Measurements from ENCODE around the gene TADA3. TPM values are rescaled to one million over a fixed set of nuclear protein-coding genes. Genes with fewer than 3 reads are reported as not detected.

TADA3 gene
- total and polyA plus RNA-seq, 8 donors: 50.0 to 91.7 (median 74.8) TPM

DNA sequence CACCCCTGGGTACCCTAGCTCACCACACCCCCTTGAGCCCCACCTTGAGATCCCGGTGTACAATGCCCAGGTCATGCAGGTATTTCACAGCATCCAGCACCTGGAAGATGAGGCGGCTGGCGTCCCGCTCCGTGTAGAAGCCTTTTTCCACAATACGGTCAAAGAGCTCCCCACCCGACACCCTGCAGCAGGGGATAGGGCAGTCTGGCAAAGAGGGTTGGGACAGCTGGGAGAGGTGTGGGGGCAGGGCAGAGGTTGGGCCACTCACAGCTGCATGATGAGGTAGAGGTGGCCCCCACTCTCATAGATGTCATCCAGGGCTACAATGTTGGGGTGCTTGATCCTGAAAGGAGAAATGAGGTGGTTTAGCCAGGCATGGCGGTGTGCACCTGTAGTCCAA, 29.4 kb downstream of the TADA3 start:
- no peaks in the 10 kb centered on the region for H3K27me3 ChIP-seq
- no peak overlapping the region for H3K27ac ChIP-seq
- no peaks in the 10 kb centered on the region for H3K9me3 ChIP-seq
- ATAC-seq (no peak), DNase-seq (no peak)
- H3K4me3 ChIP-seq: no peak overlapping the region
- TF ChIP-seq, protein P1, sequence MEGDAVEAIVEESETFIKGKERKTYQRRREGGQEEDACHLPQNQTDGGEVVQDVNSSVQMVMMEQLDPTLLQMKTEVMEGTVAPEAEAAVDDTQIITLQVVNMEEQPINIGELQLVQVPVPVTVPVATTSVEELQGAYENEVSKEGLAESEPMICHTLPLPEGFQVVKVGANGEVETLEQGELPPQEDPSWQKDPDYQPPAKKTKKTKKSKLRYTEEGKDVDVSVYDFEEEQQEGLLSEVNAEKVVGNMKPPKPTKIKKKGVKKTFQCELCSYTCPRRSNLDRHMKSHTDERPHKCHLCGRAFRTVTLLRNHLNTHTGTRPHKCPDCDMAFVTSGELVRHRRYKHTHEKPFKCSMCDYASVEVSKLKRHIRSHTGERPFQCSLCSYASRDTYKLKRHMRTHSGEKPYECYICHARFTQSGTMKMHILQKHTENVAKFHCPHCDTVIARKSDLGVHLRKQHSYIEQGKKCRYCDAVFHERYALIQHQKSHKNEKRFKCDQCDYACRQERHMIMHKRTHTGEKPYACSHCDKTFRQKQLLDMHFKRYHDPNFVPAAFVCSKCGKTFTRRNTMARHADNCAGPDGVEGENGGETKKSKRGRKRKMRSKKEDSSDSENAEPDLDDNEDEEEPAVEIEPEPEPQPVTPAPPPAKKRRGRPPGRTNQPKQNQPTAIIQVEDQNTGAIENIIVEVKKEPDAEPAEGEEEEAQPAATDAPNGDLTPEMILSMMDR (IDR thresholded peaks at IDR 0.05): no peak
- H3K36me3 ChIP-seq: peaks cover 0 to 66% of the 10 kb centered on the region in 2 donors
- intact Hi-C loops (cut with DNase I): no loop called here
- peaks cover 0 to 16% of the 10 kb centered on the region in 2 donors for H3K4me1 ChIP-seq

DNA sequence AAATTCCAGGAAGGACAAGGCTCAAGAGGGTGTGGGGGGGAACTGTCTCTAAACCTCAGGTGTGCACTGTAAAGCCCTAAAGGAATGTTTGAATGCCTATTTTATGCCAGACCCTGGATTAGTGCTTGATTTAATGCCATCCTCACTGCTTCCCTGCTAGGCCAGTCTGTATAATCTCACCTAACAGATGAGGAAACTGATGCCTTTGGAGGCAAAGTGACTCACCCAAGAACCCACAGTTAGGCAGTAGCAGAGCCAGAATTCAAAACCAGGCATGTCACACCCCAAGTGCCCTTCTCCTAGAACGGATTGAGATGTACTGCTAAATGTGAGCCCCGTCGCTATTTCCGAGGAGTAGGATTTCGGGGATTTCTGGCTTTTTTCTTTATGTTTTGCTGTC, 30.4 kb downstream of the TADA3 start:
- H3K9me3 ChIP-seq: no peaks in the 10 kb centered on the region
- no peak overlapping the region for H3K27ac ChIP-seq
- H3K27me3 ChIP-seq: no peaks in the 10 kb centered on the region
- H3K4me1 ChIP-seq: peaks cover 0 to 6% of the 10 kb centered on the region in 2 donors
- intact Hi-C loops (cut with DNase I): no loop called here
- H3K4me3 ChIP-seq: no peak overlapping the region
- DNase-seq (no peak), ATAC-seq (no peak)
- peaks cover 0 to 76% of the 10 kb centered on the region in 2 donors for H3K36me3 ChIP-seq
- TF ChIP-seq, protein P1 (IDR thresholded peaks at IDR 0.05): no peak

DNA sequence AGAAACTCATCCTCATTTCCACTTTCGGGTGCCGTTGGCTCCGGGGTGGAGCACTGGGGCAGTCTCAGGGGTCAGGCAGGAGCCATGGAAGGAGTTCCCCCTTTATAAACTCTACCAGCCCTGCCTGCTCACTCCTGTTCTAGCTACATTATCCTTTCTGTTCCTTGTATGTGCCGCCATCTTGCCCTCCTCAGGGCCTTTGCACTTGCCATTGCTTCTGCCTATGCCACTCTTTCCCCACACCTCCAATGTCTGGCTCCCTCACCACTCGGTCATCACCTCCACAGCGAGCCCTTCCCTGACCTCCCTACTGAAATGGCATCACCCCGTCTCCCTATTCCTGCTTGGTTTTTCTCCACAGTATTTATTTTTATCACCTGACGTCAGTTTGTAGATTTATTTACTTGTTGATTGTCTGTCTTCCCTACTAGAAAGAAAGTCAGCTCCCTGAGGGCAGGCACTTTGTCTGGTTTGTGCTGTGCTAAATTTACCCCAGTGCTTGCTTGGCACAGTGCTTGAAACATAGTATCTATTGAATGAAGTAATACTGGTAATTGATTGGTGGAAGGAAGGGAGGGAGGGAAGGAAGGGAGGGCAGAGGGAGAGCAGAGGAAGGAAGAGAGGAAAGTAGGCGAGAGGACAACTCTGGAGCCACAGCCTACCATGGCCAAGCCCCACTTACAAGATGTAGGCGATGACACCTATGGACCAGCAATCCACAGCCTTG, 31.3 kb downstream of the TADA3 start:
- ATAC-seq: no peak
- no peaks in the 10 kb centered on the region for H3K9me3 ChIP-seq
- H3K4me3 ChIP-seq: no peak overlapping the region
- TF ChIP-seq, protein P1 (IDR thresholded peaks at IDR 0.05): no peak
- peaks cover 0 to 78% of the 10 kb centered on the region in 2 donors for H3K36me3 ChIP-seq
- no peaks in the 10 kb centered on the region for H3K27me3 ChIP-seq
- intact Hi-C loops (cut with DNase I): no loop called here
- H3K4me1 ChIP-seq: no peaks in the 10 kb centered on the region
- DNase-seq: no peak
- H3K27ac ChIP-seq: no peak overlapping the region

DNA sequence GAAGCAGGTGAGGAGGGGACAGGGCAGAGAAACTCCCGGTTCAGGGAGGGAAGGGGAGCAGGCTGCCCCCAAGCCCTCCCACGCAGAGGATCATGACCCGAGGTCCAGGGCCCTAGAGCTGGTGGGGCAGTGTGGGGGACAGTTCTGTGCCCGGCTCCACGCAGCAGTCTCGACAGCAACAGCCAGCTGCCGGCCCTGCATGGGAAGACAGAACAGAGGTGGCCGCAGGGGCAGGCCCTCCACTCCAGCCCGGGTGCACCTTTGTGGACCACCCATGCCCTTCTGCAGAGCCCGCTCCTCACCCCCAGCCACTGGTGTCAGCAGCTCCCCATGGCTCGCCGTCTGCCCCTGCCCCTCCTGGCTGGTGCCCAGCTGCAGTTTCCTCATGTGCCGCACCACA, 34.8 kb downstream of the TADA3 start:
- no peak overlapping the region for H3K27ac ChIP-seq
- H3K4me1 ChIP-seq: peaks cover 7 to 19% of the 10 kb centered on the region in 2 donors
- TF ChIP-seq, protein P1 (IDR thresholded peaks at IDR 0.05): no peak
- H3K27me3 ChIP-seq: no peaks in the 10 kb centered on the region
- H3K4me3 ChIP-seq: no peak overlapping the region
- H3K36me3 ChIP-seq: peaks cover 0 to 99% of the 10 kb centered on the region in 2 donors
- no peak for DNase-seq
- intact Hi-C loops (cut with DNase I): no loop called here
- ATAC-seq: no peak
- no peaks in the 10 kb centered on the region for H3K9me3 ChIP-seq

DNA sequence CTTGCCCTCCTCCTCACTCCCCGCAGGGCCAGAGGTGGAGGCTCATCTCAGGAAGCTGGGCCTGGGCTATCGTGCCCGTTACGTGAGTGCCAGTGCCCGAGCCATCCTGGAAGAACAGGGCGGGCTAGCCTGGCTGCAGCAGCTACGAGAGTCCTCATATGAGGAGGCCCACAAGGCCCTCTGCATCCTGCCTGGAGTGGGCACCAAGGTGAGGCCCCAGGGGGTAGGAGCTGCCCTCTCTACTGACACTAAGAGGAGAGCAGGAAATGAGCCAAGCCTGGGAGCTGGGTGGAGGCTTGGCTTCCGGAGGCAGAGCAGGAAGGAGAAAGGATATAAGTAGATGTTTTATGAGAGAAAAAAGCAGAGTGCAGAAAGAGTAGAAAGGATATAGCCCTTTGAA, 37.6 kb downstream of the TADA3 start:
- DNase-seq (no peak), ATAC-seq (no peak)
- Histone ChIP-seq H3K9me3 (no peaks in the 10 kb centered on the region), H3K4me3 (no peak overlapping the region), H3K27ac (peak overlapping the region; percentile 17 to 50), H3K36me3 (peaks cover 0 to 83% of the 10 kb centered on the region in 2 donors), H3K4me1 (peaks cover 19 to 39% of the 10 kb centered on the region in 2 donors), H3K27me3 (no peaks in the 10 kb centered on the region)
- intact Hi-C loops (cut with DNase I): no loop called here
- TF ChIP-seq, protein P1 (IDR thresholded peaks at IDR 0.05): no peak

Data from left lung (tissue), 10 donors.